Osteoblast (primary cell): ENCODE results near the gene MAD1L1. TPM values are rescaled to one million over a fixed set of nuclear protein-coding genes. Genes with fewer than 3 reads are reported as not detected.
A peak's percentile ranks its signal among the peaks of the same experiment; 100 is the strongest.

Experiments
- DNase-seq: peaks from one replicate; pipeline ENCODE4 v3.0.0; 2011; ENCODE audit warnings: low spot score, mixed read lengths; ENCODE audit not compliant: insufficient read length; ENCODE audit errors: missing footprints
- H2AFZ ChIP-seq: 2 replicates; pipeline ENCODE4 v1.6.0; 2011; ENCODE audit warnings: mild to moderate bottlenecking, low read length
- H3K27ac ChIP-seq: 2 replicates; pipeline ENCODE4 v1.5.1; 2011; ENCODE audit warnings: mild to moderate bottlenecking, low read depth, low read length, moderate library complexity
- H3K27me3 ChIP-seq: 2 replicates; pipeline ENCODE4 v1.6.0; 2012; ENCODE audit warnings: mild to moderate bottlenecking, control low read depth, inconsistent platforms, low read length, moderate library complexity; ENCODE audit not compliant: insufficient read depth
- H3K36me3 ChIP-seq: 2 replicates; pipeline ENCODE4 v1.5.1; 2011; ENCODE audit warnings: mild to moderate bottlenecking, low read length, control low read depth, moderate library complexity; ENCODE audit not compliant: insufficient read depth
- H3K4me1 ChIP-seq: 2 replicates; pipeline ENCODE4 v1.5.1; 2011; ENCODE audit warnings: mild to moderate bottlenecking, low read length, control low read depth, moderate library complexity; ENCODE audit not compliant: insufficient read depth
- H3K4me2 ChIP-seq: 2 replicates; pipeline ENCODE4 v1.6.0; 2011; ENCODE audit warnings: mild to moderate bottlenecking, low read length; ENCODE audit not compliant: insufficient read depth
- H3K4me3 ChIP-seq: fragments of 200-600 bp; sonication (generic); 3 replicates; pipeline ENCODE4 v1.5.1; 2012; ENCODE audit warnings: mild to moderate bottlenecking, low read length, inconsistent platforms; ENCODE audit not compliant: insufficient read depth
- H3K79me2 ChIP-seq: 2 replicates; pipeline ENCODE4 v1.6.0; 2012; ENCODE audit warnings: mild to moderate bottlenecking, low read length, control low read depth, inconsistent platforms; ENCODE audit not compliant: insufficient read depth
- H3K9me3 ChIP-seq: 2 replicates; pipeline ENCODE4 v1.5.1; 2011; ENCODE audit warnings: low read depth, low read length, control low read depth
- H4K20me1 ChIP-seq: 2 replicates; pipeline ENCODE4 v1.6.0; 2012; ENCODE audit warnings: mild to moderate bottlenecking, low read length, control low read depth; ENCODE audit not compliant: insufficient read depth
- CTCF ChIP-seq: IDR thresholded peaks from 2 replicates; pipeline ENCODE4 v1.5.1; 2011; ENCODE audit warnings: mild to moderate bottlenecking, low read depth, low read length, moderate library complexity; ENCODE audit errors: extremely low read depth
- total RNA-seq: library from RNA; depleted of rRNA; stranded (reverse); fragments of >200 nt; gene quantifications from 2 replicates; pipeline ENCODE4 v1.2.3, GENCODE V29; 2012

The MAD1L1 gene
- total RNA-seq, 1 donor = 66.2 TPM

GRCh38 chr7:1915326-1915725, 317.4 kb downstream of the MAD1L1 start:
- Histone ChIP-seq H3K79me2 (no peaks in the 10 kb centered on the region), H3K36me3 (no peaks in the 10 kb centered on the region), H3K4me3 (no peak overlapping the region), H4K20me1 (no peaks in the 10 kb centered on the region), H3K9me3 (no peaks in the 10 kb centered on the region), H3K4me1 (peaks cover 16% of the 10 kb centered on the region), H3K4me2 (no peak overlapping the region), H2AFZ (no peak overlapping the region), H3K27ac (no peak overlapping the region), H3K27me3 (no peaks in the 10 kb centered on the region)
- DNase-seq = no peak
- TF ChIP-seq CTCF = no peak

GRCh38 chr7:1914743-1915142, 318.0 kb downstream of the MAD1L1 start:
- TF ChIP-seq CTCF = no peak
- no peaks in the 10 kb centered on the region for H3K79me2 ChIP-seq
- H3K36me3 ChIP-seq = no peaks in the 10 kb centered on the region
- H3K9me3 ChIP-seq = no peaks in the 10 kb centered on the region
- H3K4me1 ChIP-seq = peaks cover 13% of the 10 kb centered on the region
- no peak for DNase-seq
- no peaks in the 10 kb centered on the region for H3K27me3 ChIP-seq
- no peak overlapping the region for H3K4me3 ChIP-seq
- no peaks in the 10 kb centered on the region for H4K20me1 ChIP-seq
- H3K4me2 ChIP-seq = no peak overlapping the region
- no peak overlapping the region for H2AFZ ChIP-seq
- H3K27ac ChIP-seq = no peak overlapping the region

GRCh38 chr7:1914321-1914720, 318.4 kb downstream of the MAD1L1 start:
- Histone ChIP-seq H3K36me3 (no peaks in the 10 kb centered on the region), H3K9me3 (no peaks in the 10 kb centered on the region), H3K4me1 (peaks cover 11% of the 10 kb centered on the region), H3K27me3 (no peaks in the 10 kb centered on the region), H3K4me2 (no peak overlapping the region), H3K4me3 (no peak overlapping the region), H2AFZ (no peak overlapping the region), H3K27ac (no peak overlapping the region), H3K79me2 (no peaks in the 10 kb centered on the region), H4K20me1 (no peaks in the 10 kb centered on the region)
- no peak for TF ChIP-seq CTCF
- DNase-seq = no peak

DNA sequence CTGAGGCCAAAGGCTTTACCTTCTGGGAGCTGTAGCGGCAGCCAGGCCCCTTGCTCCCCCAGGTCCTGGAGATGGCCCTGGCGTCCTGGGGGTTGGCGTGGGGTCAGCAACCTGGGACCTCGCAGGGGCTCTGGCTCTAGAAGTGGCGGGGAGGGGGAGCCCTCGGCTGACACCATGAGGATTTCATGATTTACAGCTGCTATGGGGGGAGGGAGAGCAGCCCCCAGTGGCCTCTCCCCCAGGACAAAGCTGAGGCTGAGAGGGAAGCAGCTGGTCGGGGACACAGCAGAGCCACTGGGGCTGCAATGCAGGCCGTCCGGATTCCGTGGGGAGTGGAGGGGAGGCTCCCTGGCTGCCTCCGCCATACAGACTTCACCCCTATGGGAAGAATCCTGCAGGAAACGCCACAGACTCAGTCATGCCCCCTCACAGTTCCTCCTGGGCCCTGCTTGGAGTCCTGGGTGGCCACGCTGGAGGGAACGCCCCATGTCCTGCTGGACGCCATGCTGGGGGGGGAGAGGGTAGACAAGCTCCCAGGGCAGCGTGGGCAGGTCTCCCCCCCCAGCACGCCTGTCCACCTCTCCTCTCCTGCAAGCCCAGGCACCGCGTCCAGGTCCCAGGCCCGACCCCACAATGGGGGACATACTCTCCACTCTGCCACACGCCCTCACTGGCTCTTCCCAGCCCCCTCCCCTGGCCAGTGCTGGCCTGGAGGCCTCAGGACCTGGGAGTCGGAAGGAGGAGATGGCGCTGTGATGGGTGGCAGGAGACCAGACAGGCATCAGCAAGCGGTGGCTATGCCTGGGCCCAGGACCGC, 319.1 kb downstream of the MAD1L1 start:
- H3K4me1 ChIP-seq = peaks cover 11% of the 10 kb centered on the region
- no peaks in the 10 kb centered on the region for H3K36me3 ChIP-seq
- TF ChIP-seq CTCF = no peak
- no peaks in the 10 kb centered on the region for H4K20me1 ChIP-seq
- no peaks in the 10 kb centered on the region for H3K27me3 ChIP-seq
- H3K4me2 ChIP-seq = no peak overlapping the region
- peak overlapping the region; percentile 51 for H3K27ac ChIP-seq
- no peaks in the 10 kb centered on the region for H3K9me3 ChIP-seq
- H3K79me2 ChIP-seq = no peaks in the 10 kb centered on the region
- no peak for DNase-seq
- H3K4me3 ChIP-seq = no peak overlapping the region
- no peak overlapping the region for H2AFZ ChIP-seq
